MM.1S (cell line): ENCODE results near the gene SBF1.

ENCODE experiments used
- DNase-seq: peaks from one replicate; pipeline ENCODE4 v3.0.0-alpha.2; 2015
- H2AFZ ChIP-seq: fragments of 300-600 bp; sonication (generic); 2 replicates; pipeline ENCODE4 v1.6.0; 2016; ENCODE audit warnings: antibody characterized with exemption, low read length
- H3F3A ChIP-seq: fragments of 300-600 bp; sonication (generic); 2 replicates; pipeline ENCODE4 v1.6.1; 2016; ENCODE audit warnings: mild to moderate bottlenecking, antibody characterized with exemption, low read length, moderate library complexity, mixed read lengths; ENCODE audit not compliant: insufficient read depth
- H3K27ac ChIP-seq: fragments of 300-600 bp; sonication (generic); 2 replicates; pipeline ENCODE4 v1.5.1; 2016; ENCODE audit warnings: mild to moderate bottlenecking, low read length
- H3K27me3 ChIP-seq: fragments of 300-600 bp; sonication (generic); replicated peaks from 2 replicates; pipeline ENCODE4 v1.6.0; 2016; ENCODE audit warnings: low read length; ENCODE audit not compliant: insufficient read depth
- H3K36me3 ChIP-seq: fragments of 300-600 bp; sonication (generic); replicated peaks from 2 replicates; pipeline ENCODE4 v1.6.1; 2016; ENCODE audit warnings: mild to moderate bottlenecking, low read length, mixed read lengths; ENCODE audit not compliant: insufficient read depth
- H3K4me1 ChIP-seq: fragments of 300-600 bp; sonication (generic); 2 replicates; pipeline ENCODE4 v1.6.1; 2016; ENCODE audit warnings: low read length, mixed read lengths
- H3K4me2 ChIP-seq: fragments of 300-600 bp; sonication (generic); 2 replicates; pipeline ENCODE4 v1.6.0; 2016; ENCODE audit warnings: low read depth, low read length
- H3K4me3 ChIP-seq: fragments of 300-600 bp; sonication (generic); 2 replicates; pipeline ENCODE4 v1.5.1; 2016; ENCODE audit warnings: low read length, mixed read lengths
- H3K79me2 ChIP-seq: fragments of 300-600 bp; sonication (generic); 2 replicates; pipeline ENCODE4 v1.6.1; 2016; ENCODE audit warnings: mixed run types, low read length, mixed read lengths
- H3K9ac ChIP-seq: fragments of 300-600 bp; sonication (generic); 2 replicates; pipeline ENCODE4 v1.6.1; 2016; ENCODE audit warnings: low read length, mixed read lengths
- H3K9me2 ChIP-seq: fragments of 300-600 bp; sonication (generic); replicated peaks from 2 replicates; pipeline ENCODE4 v1.6.1; 2016; ENCODE audit warnings: mild to moderate bottlenecking, low read length, mixed read lengths; ENCODE audit not compliant: insufficient read depth
- H3K9me3 ChIP-seq: fragments of 300-600 bp; sonication (generic); replicated peaks from 2 replicates; pipeline ENCODE4 v1.6.1; 2016; ENCODE audit warnings: mild to moderate bottlenecking, low read length, mixed read lengths; ENCODE audit not compliant: insufficient read depth
- H4K20me1 ChIP-seq: fragments of 300-600 bp; sonication (generic); 2 replicates; pipeline ENCODE4 v1.6.1; 2016; ENCODE audit warnings: mild to moderate bottlenecking, low read length, moderate library complexity, mixed read lengths; ENCODE audit not compliant: insufficient read depth
- CTCF ChIP-seq: fragments of 300-600 bp; sonication (generic); IDR thresholded peaks from 2 replicates; pipeline ENCODE4 v1.5.1; 2016; ENCODE audit warnings: antibody characterized with exemption, low read length, mixed read lengths
- EZH2 ChIP-seq: fragments of 300-600 bp; sonication (generic); optimal IDR thresholded peaks from 2 replicates; pipeline ENCODE3; 2017; ENCODE audit warnings: low read depth, mild to moderate bottlenecking, antibody characterized with exemption, low read length, mixed read lengths
- EZH2phosphoT487 ChIP-seq: fragments of 300-600 bp; sonication (generic); IDR thresholded peaks from 2 replicates; pipeline ENCODE4 v1.6.1; 2018; ENCODE audit warnings: antibody characterized with exemption, low read length

The SBF1 gene

DNA sequence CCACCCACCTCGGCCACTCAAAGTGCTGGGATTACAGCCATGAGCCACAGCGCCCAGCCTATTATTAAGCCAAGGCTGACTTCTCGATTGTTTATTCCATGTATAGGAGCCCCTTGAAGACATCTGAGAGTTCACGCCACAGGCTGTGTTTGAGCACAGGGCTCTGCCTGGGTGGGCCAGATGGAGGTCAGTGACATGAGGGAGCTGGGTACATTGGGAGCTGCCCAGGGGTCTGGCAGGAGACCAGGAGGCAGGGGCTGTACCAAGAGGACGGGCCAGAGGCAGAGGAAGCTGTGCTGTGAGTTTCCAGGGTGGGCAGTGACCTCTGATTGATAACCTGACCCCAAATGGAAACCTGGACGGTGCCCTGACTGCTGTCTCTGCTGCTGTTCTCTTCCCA is 27.3 kb upstream of the SBF1 start:
- no peak for DNase-seq
- no peaks in the 10 kb centered on the region for H3K9me2 ChIP-seq
- H4K20me1 ChIP-seq: no peaks in the 10 kb centered on the region
- H3F3A ChIP-seq: peaks cover 9% of the 10 kb centered on the region; the same call in 1 of the 2 replicates
- no peak for TF ChIP-seq EZH2
- H3K36me3 ChIP-seq: no peaks in the 10 kb centered on the region
- H3K27ac ChIP-seq: no peak overlapping the region
- no peak overlapping the region for H2AFZ ChIP-seq
- H3K27me3 ChIP-seq: no peaks in the 10 kb centered on the region
- H3K79me2 ChIP-seq: peaks cover 26% of the 10 kb centered on the region
- H3K4me2 ChIP-seq: no peak overlapping the region
- no peaks in the 10 kb centered on the region for H3K9me3 ChIP-seq
- H3K4me3 ChIP-seq: no peak overlapping the region
- no peaks in the 10 kb centered on the region for H3K4me1 ChIP-seq
- no peak overlapping the region for H3K9ac ChIP-seq

- Histone ChIP-seq H3K27me3 (no peaks in the 10 kb centered on the region), H3F3A (peaks cover 9% of the 10 kb centered on the region; the same call in 1 of the 2 replicates), H3K36me3 (no peaks in the 10 kb centered on the region), H3K79me2 (peaks cover 9% of the 10 kb centered on the region), H2AFZ (no peak overlapping the region), H3K4me2 (no peak overlapping the region), H3K27ac (no peak overlapping the region), H3K4me3 (no peak overlapping the region), H3K9me2 (no peaks in the 10 kb centered on the region), H3K9me3 (no peaks in the 10 kb centered on the region), H3K9ac (no peak overlapping the region), H3K4me1 (no peaks in the 10 kb centered on the region), H4K20me1 (no peaks in the 10 kb centered on the region)
- DNase-seq: no peak
- TF ChIP-seq EZH2phosphoT487 (no peak), EZH2 (no peak), CTCF (no peak)
These were observed 25.6 kb upstream of the SBF1 start for GRCh38 chr22:50500452-50500851.

GRCh38 chr22:50498322-50498890 is 23.6 kb upstream of the SBF1 start:
- DNase-seq: peak; percentile 66
- no peaks in the 10 kb centered on the region for H3K9me3 ChIP-seq
- H3K9me2 ChIP-seq: no peaks in the 10 kb centered on the region
- no peaks in the 10 kb centered on the region for H3K27me3 ChIP-seq
- H4K20me1 ChIP-seq: no peaks in the 10 kb centered on the region
- H3F3A ChIP-seq: peaks cover 9% of the 10 kb centered on the region; the same call in 1 of the 2 replicates
- no peak overlapping the region for H3K27ac ChIP-seq
- H3K4me2 ChIP-seq: peak overlapping the region; percentile 49
- no peak overlapping the region for H3K9ac ChIP-seq
- H3K36me3 ChIP-seq: no peaks in the 10 kb centered on the region
- H3K79me2 ChIP-seq: no peaks in the 10 kb centered on the region
- H3K4me3 ChIP-seq: no peak overlapping the region
- H2AFZ ChIP-seq: 0 out of 2 replicates have a peak overlapping the region, but pooled peaks have one; percentile 22
- TF ChIP-seq CTCF (peak; percentile 67), EZH2phosphoT487 (no peak), EZH2 (no peak)
- H3K4me1 ChIP-seq: no peaks in the 10 kb centered on the region

DNA sequence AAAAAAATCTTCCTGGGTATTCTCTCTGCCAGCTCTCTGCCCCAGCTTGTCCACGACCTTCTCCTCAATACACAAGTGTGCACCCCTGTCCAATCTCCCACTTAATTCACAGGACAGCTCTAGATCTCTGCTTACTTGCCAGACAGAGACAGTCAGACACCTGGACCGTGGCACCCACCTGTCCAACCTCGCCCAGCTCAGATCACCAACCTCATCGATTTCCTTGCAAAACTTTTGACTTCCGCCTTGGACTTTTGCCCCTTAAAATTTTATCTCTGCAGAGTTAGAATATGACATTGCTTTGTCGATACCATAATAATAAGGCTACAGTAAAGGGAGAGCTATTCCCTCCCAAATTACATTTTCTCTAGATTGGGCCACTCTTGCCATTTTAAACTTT is 22.3 kb upstream of the SBF1 start:
- Histone ChIP-seq H3K27ac (no peak overlapping the region), H3K27me3 (no peaks in the 10 kb centered on the region), H3K9ac (no peak overlapping the region), H3K4me3 (no peak overlapping the region), H3K4me2 (no peak overlapping the region), H3F3A (peaks cover 9% of the 10 kb centered on the region; the same call in 1 of the 2 replicates), H3K79me2 (no peaks in the 10 kb centered on the region), H3K4me1 (no peaks in the 10 kb centered on the region), H3K9me2 (no peaks in the 10 kb centered on the region), H4K20me1 (no peaks in the 10 kb centered on the region), H2AFZ (no peak overlapping the region), H3K9me3 (no peaks in the 10 kb centered on the region), H3K36me3 (no peaks in the 10 kb centered on the region)
- no peak for TF ChIP-seq EZH2phosphoT487
- TF ChIP-seq CTCF: no peak
- no peak for TF ChIP-seq EZH2
- no peak for DNase-seq
